ENCODE measurements around the gene MYL12B. TPM values are rescaled to one million over a fixed set of nuclear protein-coding genes. Genes with fewer than 3 reads are reported as not detected.

Gene MYL12B
- total RNA-seq, 1 experiment from 2014 or later, result 166 TPM

DNA sequence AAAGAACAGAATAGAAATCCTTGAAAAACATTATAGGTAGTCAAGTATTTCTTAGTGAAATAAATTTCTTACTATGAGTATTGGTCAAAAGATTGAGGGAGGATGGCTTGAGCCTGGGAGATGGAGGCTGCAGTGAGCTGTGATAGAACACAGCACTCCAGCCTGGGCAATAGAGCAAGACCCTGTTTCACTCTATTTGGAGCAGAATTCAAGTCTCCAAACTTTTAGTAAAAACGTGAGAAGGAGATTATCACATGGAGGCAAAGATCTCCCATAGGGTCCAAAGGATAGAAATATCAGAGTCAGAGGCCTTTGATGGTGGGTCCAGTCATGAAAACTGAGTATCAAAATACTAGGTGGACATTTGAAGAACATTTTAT, 16.8 kb upstream of the MYL12B start:
- no peak for DNase-seq
- no peaks in the 10 kb centered on the region for H3K9me3 ChIP-seq (ENCODE audit: control insufficient read depth, low read depth, low read length)
- TF ChIP-seq CTCF (conservative IDR thresholded peaks at IDR 0.05), result no peak
- H4K8ac ChIP-seq (replicated peaks; ENCODE audit: insufficient read length, low read depth, low read length), result no peak overlapping the region
- H3K4me1 Mint-ChIP-seq, result peaks cover 21% of the 10 kb centered on the region in 2 experiments
- H2BK120ac ChIP-seq (ENCODE audit: low read depth, low read length, poor library complexity, severe bottlenecking), result no peak overlapping the region
- H3K27ac Mint-ChIP-seq, result no peak overlapping the region
- no peak overlapping the region for H3K9ac ChIP-seq (ENCODE audit: extremely low read depth, insufficient read length, low read length)
- no peak overlapping the region for H3K27ac ChIP-seq (ENCODE audit: insufficient read length, low read depth, low read length)
- H3K4ac ChIP-seq (ENCODE audit: low read depth, low read length), result no peak overlapping the region
- H2BK5ac ChIP-seq (ENCODE audit: insufficient read length, low read length), result no peak overlapping the region
- no peak overlapping the region for H2BK15ac ChIP-seq (ENCODE audit: low read depth, low read length)
- WGBS (ENCODE audit: extremely low coverage, insufficient read length, low lambda C conversion rate), result no CpG with 5 or more reads among the region's 1 CpG
- peak overlapping the region in 1 of 2 experiments; percentile 91; a peak in 2 of 5 replicates for H3K4me3 Mint-ChIP-seq
- no peaks in the 10 kb centered on the region for H3K27me3 Mint-ChIP-seq (ENCODE audit: low read depth)
- no peaks in the 10 kb centered on the region for H4K20me1 ChIP-seq (ENCODE audit: control insufficient read depth, insufficient read depth, insufficient read length)
- H3K79me2 ChIP-seq (ENCODE audit: insufficient read depth, low read length), result peaks cover 15% of the 10 kb centered on the region; the same call in 1 of the 2 replicates
- no peaks in the 10 kb centered on the region for H3K79me1 ChIP-seq (ENCODE audit: insufficient read depth, low read depth, low read length, poor library complexity, severe bottlenecking)
- H3K18ac ChIP-seq (ENCODE audit: insufficient read length, low read depth, low read length), result no peak overlapping the region
- H3K4me2 ChIP-seq (ENCODE audit: insufficient read depth, insufficient read length, low read length), result peak overlapping the region; percentile 60
- H2BK12ac ChIP-seq (ENCODE audit: insufficient read length, low read depth, low read length), result no peak overlapping the region
- no peak overlapping the region for H4K91ac ChIP-seq (ENCODE audit: insufficient read length, low read depth, low read length)
- peaks cover 22 to 29% (median 29%) of the 10 kb centered on the region in 3 experiments; a peak in 6 of 7 replicates for H3K36me3 Mint-ChIP-seq (ENCODE audit: insufficient read depth in 1 of 3, low read depth in 3 of 3)
- no peak overlapping the region for H2AFZ ChIP-seq (ENCODE audit: low read length)
- no peak overlapping the region for H3K23ac ChIP-seq (ENCODE audit: insufficient read length, low read depth, low read length)
- no peak overlapping the region for H2BK20ac ChIP-seq (ENCODE audit: low read depth, low read length, poor library complexity, severe bottlenecking)
- no peak overlapping the region for H3K56ac ChIP-seq (ENCODE audit: insufficient read length, low read depth, low read length)
- H3K4me1 ChIP-seq (ENCODE audit: insufficient read depth, low read length), result no peaks in the 10 kb centered on the region
- H2AK5ac ChIP-seq (ENCODE audit: insufficient read length, low read length), result no peak overlapping the region
- peaks cover 27% of the 10 kb centered on the region in 2 experiments for H3K9me3 Mint-ChIP-seq
- peaks cover 10% of the 10 kb centered on the region for H3K23me2 ChIP-seq (ENCODE audit: insufficient read length, low read depth, low read length, poor library complexity, severe bottlenecking)
- no peak overlapping the region for H4K5ac ChIP-seq (ENCODE audit: insufficient read length, low read depth, low read length)
- H3K27me3 ChIP-seq (ENCODE audit: insufficient read depth, low read length), result no peaks in the 10 kb centered on the region
- no peak overlapping the region for H3K14ac ChIP-seq (ENCODE audit: insufficient read depth, low read length)
- H3T11ph ChIP-seq (ENCODE audit: low read length), result no peak overlapping the region

Data from H9 (cell line).